HG02763 (cell line): ENCODE measurements around the gene SLC41A3.
"Not testable (repeated sequence)": the region's sequence is repeated elsewhere in the genome, so short reads cannot be mapped to it uniquely, and the experiment has no call there.

Experiments used
- ATAC-seq: cut with Tn5 transposase; IDR thresholded peaks from one replicate; pipeline ENCODE4 v1.9.1; 2021; ENCODE audit warnings: mild to moderate bottlenecking, moderate library complexity; ENCODE audit not compliant: unreplicated experiment

The SLC41A3 gene

DNA sequence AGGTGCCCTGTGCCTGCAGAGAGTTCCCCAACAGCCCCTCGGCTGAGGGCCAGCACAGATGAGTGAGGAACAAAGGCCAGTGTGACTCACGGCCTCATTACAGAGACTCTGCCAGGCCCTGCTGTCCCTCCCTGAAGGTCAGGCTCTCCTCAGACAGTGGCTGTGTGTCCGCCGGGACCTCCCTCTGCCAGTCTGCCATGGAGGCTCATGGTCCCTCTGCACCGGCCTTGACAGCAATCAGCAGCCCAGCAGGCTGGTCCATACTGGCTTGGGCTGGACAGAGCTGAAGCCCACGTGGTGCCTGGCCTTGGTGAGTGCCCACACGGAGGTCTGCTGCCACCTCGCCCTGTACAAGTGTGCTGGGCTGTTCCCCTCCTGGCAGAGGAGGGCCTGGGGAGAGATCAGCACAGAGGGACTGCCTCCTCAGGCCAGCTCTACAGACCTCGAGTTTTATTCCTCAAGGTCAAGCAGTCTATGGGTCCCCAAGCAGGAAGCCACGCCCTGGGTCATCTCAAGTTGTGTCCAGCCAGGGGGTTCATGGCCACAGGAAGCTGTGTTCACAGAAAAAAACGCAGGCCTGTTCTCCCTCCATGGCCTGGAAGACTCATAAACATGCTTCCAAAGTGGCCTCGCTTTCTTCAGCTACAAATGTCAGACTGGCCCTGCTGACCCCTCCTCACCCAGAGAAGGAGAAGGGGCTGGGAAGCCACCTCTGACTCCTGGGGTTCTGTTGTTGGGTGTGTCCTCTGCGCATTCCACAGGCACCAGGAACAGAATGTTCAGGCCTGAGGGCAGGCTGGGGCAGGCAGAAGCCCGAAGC, 27.0 kb downstream of the SLC41A3 start:
- ATAC-seq, result no peak

DNA sequence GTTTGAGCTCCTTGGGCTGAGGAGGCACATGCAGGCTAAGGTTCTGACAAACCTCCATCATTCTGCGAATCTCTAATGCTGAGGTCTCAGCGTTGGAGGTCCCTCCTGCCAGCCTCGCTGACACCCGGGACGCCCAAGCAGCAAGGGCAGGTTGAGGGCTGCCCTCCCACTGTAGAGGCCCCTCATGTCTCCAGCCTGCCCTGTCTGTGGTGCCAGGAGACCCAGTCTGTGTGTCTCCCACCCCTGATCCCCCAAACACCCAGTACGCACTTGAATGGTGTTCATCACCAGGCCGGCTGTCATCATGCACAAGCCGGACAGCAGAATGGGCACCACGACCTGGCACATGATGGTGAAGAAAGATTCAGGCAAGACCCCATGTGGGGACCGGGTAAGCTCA, 27.8 kb downstream of the SLC41A3 start:
- ATAC-seq, result no peak

DNA sequence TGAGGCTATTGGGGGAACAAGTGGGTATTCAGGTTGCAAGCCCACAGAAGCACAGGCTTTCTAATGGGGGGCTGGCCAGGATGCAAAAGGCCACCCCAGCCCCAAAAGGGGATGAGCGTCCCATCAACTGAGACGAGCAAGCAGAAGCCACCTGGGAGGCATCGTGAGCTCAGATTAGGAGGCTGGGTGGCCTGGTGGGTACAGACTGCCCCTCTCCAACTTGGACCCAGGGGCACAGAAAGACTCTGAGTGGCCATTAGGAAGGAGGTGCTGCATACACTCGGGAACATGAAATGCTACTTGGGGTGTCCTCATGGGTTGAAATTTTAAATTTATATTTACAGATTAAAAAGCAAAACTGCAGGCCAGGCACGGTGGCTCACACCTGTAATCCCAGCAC, 29.1 kb downstream of the SLC41A3 start:
- ATAC-seq, result no peak

DNA sequence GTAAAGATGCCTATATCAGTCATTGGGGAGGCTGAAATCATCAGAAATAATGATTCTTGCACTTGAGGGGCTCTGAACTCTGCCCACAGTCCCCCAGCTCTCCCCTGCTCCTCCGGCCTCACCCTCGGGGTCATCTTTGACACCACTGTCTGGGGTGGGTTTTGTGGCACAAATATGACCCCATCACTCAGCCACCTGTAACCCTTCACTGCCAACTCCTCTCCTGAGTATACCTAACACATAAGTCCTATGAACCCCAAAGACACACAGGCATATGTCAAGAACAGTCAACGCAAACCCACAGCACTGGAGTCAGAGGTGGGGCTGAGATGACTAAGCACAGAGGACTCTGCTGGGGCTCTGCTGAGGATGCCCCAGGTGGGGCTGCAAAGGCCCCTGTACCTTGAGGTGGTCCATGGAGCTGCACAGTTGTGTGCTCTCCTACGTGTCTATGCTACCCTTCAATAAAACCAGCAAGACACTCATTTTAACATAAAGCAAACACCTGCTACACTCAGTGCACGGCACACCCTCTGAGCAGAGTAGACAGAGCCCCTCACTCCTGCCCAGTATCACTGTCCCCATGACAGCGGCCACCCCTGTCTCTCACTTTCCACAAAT, 29.9 kb downstream of the SLC41A3 start:
- ATAC-seq, result no peak

DNA sequence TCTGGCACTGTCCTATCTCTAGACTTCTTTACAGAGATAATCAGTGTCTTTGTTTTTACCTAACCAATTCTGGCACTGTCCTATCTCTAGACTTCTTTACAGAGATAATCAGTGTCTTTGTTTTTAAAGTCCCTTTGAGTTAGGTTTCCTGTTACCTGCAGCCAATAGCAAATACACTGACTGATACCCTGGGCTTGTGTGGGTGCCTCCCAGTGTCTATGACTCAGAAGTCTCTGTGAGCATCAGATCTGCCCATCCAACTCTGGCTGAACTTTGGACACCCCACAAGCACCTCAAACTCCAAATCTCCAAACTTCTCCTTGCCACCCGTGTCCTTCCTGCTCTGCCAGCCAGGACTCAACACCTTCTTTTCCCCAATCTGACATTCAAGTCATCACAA, 30.4 kb downstream of the SLC41A3 start:
- ATAC-seq, result no peak

DNA sequence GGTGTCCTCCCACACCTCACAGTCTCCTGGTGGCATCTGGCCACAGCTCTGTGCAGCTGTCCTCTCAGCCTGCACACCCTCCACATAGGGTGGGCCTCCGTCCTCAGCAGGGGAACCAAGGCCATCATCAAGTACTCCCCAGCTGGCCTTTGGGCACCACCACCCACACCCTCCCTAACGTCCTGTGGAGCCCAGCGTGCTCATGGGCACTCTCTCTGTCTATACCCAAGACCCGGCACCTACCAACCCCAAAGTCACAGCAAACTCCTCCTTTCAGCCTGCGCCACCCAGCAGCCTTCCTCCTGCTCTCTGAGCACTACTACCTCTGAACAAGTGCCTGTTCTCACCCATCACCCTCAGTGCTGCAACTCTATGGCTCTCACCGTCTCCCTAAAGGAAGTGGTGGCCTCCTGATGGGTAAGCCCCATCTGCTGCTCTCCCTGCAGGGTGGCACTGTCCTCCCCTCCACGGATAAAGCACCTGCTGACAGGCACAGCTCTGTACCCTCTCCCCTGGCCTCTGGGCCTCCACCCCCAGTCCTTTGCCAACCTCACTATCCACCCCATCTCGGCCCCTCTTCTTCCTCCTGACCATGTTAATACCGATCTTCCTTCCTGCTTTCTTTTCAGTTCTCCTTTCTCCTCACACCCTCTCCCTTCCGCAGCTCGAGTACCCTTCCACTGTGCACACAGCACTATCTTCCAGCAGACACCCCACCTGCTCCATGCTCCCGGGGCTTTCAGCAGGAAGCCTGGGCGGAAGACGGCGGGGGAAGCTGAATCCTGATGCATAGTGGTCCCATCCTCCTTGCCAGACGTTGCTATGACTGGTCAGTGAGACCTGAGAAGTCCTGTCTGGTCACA, 31.5 kb downstream of the SLC41A3 start:
- ATAC-seq, result no peak

DNA sequence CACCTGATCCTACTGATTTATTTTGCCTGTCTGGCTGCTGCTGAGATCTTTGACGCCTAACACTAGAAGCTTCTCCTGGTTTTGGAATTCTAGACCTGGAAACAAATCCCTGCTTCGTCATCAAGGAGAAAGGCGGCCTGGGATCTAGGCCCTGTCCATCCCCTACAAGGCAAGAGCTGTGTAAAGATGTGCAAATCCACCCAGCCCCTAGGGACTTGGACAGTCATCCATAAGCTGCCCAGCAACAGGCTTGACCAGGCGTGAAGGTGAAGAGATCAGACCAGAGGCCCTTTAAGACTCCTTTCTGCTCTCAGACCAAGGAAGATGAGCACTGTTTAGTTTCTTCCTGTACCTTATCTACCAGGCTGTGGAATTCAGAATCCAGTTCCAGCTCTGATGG, 32.2 kb downstream of the SLC41A3 start:
- ATAC-seq, result no peak

DNA sequence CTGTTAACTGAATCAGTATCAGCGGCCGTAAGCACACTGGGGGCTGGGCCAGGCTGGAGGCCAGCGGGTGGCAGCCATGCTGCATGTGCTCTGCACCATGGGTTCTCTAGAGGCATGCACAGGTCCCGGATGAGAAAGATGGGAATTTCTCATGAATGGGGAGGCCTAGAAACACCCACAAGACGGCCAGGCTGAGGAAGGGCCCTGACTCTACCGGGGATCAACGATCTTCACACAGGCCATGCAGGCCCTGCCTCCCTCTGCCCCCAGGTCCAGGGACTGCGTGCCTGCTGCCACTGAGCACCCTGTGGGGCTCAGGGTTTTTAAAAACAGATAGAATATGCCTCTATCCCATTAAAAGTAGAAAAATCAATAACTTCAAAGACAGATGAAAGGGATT, 32.7 kb downstream of the SLC41A3 start:
- ATAC-seq, result no peak

DNA sequence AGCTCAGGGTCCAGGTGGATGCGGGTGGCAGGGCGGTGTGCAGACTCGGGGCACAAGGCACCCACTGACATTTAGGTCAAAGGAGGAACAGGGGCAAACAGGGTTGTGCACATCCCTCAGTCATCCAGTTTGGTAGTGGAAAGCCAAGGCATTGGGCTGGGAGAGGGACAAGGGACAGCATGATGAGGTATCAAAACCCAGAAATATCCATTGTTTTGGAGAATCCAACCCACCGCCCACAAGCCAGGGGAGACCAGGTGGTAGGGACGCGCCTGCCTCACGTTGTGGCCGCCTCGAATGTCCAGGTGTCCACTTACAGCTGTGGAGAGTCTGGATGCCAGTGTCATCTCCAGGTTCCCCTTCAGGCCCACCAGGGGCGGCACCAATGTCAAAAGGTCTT, 33.3 kb downstream of the SLC41A3 start:
- no peak for ATAC-seq

DNA sequence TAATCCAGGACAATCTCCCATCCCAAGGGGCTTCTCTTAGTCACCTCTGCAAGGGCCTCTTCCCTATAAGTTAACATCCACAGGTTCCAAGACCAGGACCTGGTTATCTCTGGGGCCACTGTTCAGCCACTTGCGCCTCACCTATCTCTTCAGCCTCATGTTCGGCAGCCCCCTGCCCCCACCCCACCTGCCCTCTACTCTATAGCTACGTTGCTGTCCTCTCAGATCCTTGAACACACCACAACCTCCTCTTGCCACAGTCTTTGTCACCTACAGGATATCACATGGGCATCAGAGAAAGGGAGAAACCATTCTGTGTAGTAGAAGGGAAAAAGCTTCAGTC, 33.9 kb downstream of the SLC41A3 start:
- no peak for ATAC-seq

DNA sequence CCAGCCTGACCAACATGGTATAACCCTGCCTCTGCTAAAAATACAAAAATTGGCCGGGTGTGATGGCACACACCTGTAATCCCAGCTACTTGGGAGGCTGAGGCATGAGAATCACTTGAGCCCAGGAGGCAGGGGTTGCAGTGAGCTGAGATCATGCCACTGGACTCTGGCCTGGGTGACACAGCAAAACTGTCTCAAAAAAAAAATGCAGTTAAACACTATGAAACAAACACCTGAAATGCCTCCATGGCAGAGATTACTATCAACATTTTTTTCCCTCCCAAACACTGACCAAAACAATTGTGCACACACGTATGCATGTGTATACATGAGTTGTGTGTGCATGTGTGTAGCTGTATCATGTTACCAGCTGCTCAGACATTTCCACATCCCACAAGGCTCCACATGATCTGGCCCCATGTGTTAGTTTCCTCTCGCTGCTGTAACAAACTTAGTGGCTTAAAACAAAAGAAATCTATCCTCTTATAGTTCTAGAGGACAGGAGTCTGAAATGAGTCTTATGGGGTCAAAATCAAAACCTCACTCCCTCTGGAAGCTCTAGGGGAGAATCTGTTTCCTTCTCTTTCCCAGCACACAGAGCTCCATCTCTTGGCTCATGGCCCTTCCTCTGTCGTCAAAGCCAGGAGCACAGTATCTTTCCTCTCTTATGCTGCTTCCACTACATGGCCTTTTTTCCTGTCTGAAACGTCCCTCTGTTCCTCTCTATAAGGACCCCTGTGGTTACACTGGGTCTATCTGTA, 34.5 kb downstream of the SLC41A3 start:
- no peak for ATAC-seq

DNA sequence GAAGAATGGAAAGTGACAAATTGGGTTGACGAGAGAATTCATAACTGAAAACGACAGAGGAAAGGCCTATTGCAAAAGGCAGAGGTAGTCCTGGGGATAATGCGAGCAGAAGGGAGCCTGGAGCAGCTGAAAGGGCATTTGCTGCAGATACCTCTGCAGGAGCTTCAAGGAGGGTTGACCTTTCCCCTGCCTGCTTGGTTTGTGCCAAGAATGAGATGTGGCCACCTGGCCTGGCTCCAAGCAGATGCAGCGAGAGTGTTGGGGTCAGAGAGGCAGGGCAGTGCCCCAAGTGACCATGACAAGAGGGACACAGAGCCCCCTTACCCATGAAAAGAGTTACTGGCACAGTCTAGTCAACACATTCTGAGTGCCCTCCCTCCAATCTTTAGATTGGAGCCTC, 43.5 kb downstream of the SLC41A3 start:
- no peak for ATAC-seq

DNA sequence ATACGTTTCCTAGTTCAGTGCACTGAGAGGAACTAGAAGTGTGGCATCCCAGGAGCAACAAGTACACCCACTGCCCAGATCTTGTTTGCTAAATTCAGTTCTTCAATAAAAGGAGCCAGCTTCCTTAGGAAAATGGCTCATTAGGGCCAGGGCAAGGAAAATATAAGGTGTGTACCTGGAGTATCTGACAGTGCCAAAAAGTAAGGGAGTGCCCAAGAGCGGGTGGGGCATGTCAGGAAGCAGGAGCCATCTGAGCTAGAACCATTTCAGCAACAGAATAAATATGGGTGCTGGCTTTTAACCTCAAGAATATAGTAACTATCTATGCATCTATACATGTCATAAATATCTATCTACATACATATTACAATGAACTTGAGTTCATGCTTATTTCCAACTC, 44.1 kb downstream of the SLC41A3 start:
- no peak for ATAC-seq

DNA sequence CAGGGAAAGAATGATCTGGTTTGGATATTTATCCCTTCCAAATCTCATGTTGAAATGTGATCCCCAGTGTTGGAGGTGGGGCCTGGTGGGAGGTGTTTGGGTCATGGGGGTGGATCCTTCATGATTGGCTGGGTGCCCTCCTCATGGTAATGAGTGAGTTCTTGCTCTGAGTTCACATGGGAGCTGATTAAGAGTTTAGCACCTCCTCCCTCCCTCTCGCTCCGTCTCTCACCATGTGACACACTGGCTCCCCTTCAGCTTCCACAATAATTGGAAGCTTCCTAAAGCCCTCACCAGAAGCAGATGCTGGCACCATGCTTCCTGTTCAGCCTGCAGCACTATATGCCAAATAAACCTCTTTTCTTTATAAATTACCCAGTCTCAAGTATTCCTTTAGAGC, 45.1 kb downstream of the SLC41A3 start:
- not testable (repeated sequence) for ATAC-seq

DNA sequence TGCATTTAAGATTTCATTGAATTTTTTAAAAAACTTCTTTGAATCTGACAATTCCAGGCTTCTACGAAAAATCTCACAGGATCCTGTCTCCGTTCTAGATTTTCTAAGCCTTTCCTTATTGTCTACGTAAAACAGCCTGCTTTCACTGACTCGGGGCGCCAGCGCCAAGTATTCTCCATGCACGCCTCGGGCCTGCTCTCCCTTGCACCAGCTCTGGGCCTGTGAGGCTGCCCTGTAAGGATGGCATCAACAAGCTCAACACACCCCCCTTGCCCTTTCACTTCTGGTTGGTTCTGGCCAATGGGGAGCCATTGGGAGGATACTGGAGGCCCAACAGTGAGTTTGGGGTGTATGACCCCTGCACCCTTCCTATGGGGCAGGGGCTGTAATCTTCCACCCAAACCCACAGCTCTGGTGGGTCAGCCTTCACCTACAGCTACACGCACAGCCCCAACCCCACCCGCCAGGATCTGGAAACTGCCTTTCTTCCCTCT, 47.8 kb downstream of the SLC41A3 start:
- ATAC-seq, result no peak

DNA sequence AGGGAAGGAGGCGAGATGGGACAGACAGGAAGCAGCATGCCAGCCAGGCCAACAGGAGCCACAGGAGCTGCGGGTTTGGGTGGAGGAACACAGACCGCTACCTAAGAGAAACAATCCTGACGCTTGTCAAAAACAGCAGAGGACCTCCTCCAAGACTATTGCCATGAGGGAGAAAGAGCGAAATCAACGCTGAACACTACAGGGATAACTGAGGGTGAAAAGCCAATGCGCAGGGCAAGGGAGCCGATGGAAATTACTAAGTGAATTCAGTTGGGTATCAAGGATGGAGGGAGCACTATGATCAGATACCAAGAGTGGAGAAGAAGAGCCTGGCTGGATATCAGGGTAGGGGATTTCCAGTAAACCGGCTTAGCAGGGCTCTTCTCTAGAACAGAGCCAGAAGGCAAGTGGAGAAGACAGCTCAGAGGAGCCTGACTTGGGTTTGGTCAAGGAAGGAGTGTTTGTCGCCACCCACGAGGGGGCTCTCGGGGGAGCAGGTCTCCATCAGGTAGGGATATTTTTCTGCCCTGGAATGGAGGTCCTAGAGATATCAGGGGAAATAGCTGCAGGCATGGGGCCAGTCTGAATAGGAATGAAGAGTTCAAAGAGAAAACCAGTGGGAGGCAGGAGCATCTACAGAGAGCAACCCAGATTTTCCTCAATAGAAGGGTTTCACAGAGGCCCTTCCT, 48.4 kb downstream of the SLC41A3 start:
- ATAC-seq, result no peak

DNA sequence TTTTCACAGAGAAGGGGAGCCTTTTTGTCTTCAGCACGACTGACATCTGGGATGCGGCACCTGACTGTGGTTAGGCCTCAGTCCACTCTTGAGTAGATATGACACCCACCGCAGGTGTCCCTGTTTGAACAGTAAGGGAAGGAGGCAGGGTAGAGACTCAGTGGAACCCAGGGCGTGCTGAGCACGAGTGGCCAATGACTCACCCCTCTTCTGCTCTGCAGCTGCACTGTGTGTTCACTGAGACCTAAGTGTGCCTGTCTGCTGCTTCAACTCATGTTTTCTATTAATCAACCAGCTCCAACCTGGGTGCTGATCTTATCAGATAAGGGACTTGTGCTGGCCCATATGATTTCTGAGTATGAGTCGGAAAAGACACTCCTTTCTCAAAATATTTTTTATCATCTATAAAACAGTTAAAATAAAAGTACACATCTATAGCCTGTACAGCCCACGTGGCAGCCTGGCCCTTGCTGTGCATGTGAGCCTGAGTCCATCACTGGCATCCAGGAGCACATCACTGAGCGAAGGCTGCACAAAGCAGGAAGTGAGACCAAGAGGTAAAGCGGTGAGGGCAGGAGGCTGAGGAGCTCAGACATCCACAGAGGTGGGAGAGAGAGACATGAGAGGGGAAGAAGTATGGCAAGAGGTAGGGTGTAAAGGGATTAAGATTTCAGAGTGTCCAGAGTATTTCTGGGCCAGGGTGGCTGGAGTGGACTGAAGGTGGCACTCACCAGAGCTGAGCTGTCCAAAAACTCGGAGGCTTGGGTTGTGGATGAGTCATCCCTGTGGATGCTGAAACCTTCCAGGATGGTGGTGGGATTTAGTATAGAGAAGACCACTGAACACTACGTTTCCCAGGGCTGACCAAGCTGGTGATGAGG, 49.2 kb downstream of the SLC41A3 start:
- ATAC-seq, result no peak

DNA sequence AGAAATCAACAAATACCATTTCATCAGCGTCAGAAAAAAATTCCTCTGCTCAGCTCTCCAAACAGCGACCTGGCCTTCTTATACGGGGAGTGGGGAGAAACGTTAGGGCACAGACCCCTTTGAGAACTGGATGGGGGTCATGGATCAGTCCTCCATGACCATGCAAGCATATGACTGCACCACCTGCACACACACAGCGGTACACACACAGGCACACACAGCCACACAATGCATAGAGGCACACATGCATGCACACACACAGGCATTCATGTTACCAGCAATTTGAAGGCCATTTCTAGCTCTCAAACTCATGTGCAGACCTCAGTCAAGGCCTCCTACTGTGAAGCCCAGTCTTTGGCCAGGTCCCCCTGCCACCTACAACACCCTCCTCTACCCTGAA, 50.2 kb downstream of the SLC41A3 start:
- no peak for ATAC-seq

DNA sequence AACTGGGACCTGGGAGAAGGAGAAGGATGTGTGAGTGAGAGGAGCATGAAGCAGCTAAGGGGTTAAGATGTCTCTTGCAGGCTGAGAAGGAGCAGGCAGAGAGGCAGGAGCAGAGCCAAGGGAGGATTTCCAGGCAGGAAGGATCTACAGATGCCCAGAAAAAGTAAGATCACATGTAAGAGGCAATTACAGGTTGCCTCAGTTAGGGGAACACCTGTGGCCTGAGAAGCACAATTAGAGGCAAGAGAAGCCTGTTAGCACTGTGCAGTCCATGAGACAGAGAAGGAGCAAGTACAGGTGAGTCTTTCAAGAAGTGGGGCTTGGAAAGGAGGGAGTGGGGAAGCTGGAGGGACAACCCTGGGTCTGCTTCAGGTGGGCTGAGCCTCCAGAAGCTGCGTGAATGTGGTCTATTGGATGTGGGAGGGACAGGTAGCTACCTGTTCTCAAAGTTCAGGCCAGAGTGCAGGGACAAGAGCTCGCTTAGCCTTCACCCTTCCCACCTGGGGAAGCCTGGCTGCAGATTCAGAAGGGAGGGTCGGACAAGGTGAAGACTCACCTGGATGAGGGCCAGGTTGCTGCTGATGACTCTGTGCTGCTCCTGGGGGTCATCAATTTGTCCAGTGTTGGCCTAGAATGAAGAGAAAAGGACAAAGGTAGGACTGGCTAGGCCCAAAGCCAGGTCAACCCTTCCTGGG, 50.7 kb downstream of the SLC41A3 start:
- ATAC-seq, result no peak
